Parathyroid adenoma (tissue), 2 donors: Measurements from ENCODE around the gene PLCH2.

Experiments
- H2AFZ ChIP-seq: fragments of 300-600 bp; sonication (generic); one replicate; pipeline ENCODE4 v1.7.0; 2017; ENCODE audit warnings: antibody characterized with exemption, mild to moderate bottlenecking
- H3K27ac ChIP-seq: fragments of 300-600 bp; sonication (generic); one replicate; pipeline ENCODE4 v1.7.0; 2017
- H3K27me3 ChIP-seq: fragments of 300-600 bp; sonication (generic); one replicate; pipeline ENCODE4 v1.7.0; 2017; ENCODE audit warnings: low read length; ENCODE audit not compliant: control insufficient read depth, insufficient read depth
- H3K36me3 ChIP-seq: fragments of 300-600 bp; sonication (generic); one replicate; pipeline ENCODE4 v1.7.0; 2017; ENCODE audit warnings: low read length; ENCODE audit not compliant: control insufficient read depth, insufficient read depth
- H3K4me1 ChIP-seq: fragments of 300-600 bp; sonication (generic); one replicate; pipeline ENCODE4 v1.7.0; 2017; ENCODE audit warnings: control low read depth
- H3K4me2 ChIP-seq: fragments of 300-600 bp; sonication (generic); one replicate; pipeline ENCODE4 v1.7.0; 2017; ENCODE audit warnings: low read length
- H3K4me3 ChIP-seq: fragments of 300-600 bp; sonication (generic); one replicate; pipeline ENCODE4 v1.7.0; 2017; ENCODE audit warnings: low read depth, low read length
- H3K79me2 ChIP-seq: fragments of 300-600 bp; sonication (generic); one replicate; pipeline ENCODE4 v1.7.0; 2017; ENCODE audit warnings: control low read depth
- H3K9ac ChIP-seq: fragments of 300-600 bp; sonication (generic); one replicate; pipeline ENCODE4 v1.7.0; 2017; ENCODE audit warnings: mild to moderate bottlenecking
- H3K9me3 ChIP-seq: fragments of 300-600 bp; sonication (generic); one replicate; pipeline ENCODE4 v1.7.0; 2017; ENCODE audit warnings: low read length; ENCODE audit not compliant: control insufficient read depth
- CTCF ChIP-seq: fragments of 300-600 bp; sonication (generic); IDR thresholded peaks from one replicate; pipeline ENCODE4 v1.7.0; 2017; ENCODE audit warnings: antibody characterized with exemption, mild to moderate bottlenecking
- donor health status: primary hyperparathyroidism.

Gene PLCH2

GRCh38 chr1:2469103-2469940 lies 6.8 kb upstream of the PLCH2 start:
- Histone ChIP-seq H3K9ac (no peak overlapping the region), H3K4me3 (no peak overlapping the region), H3K9me3 (no peaks in the 10 kb centered on the region), H3K36me3 (no peaks in the 10 kb centered on the region), H3K4me2 (no peak overlapping the region), H3K79me2 (no peaks in the 10 kb centered on the region), H3K27ac (no peak overlapping the region), H2AFZ (no peak overlapping the region), H3K27me3 (peaks cover 3% of the 10 kb centered on the region), H3K4me1 (peaks cover 16% of the 10 kb centered on the region)
- TF ChIP-seq CTCF, result no peak

GRCh38 chr1:2470290-2471158 lies 5.6 kb upstream of the PLCH2 start:
- no peak for TF ChIP-seq CTCF
- peaks cover 3% of the 10 kb centered on the region for H3K27me3 ChIP-seq

GRCh38 chr1:2471159-2471471 lies 5.0 kb upstream of the PLCH2 start:
- Histone ChIP-seq H3K36me3 (no peaks in the 10 kb centered on the region), H3K4me1 (peaks cover 25% of the 10 kb centered on the region), H3K4me2 (no peak overlapping the region), H3K27ac (no peak overlapping the region), H3K4me3 (no peak overlapping the region), H3K79me2 (no peaks in the 10 kb centered on the region), H3K9ac (no peak overlapping the region), H3K9me3 (no peaks in the 10 kb centered on the region), H3K27me3 (peaks cover 3% of the 10 kb centered on the region), H2AFZ (no peak overlapping the region)
- TF ChIP-seq CTCF, result no peak

More at GRCh38 chr1:2470290-2471158, 5.6 kb upstream of the PLCH2 start:
- peaks cover 20% of the 10 kb centered on the region for H3K4me1 ChIP-seq
- H3K9ac ChIP-seq, result no peak overlapping the region
- H3K27ac ChIP-seq, result no peak overlapping the region
- no peak overlapping the region for H2AFZ ChIP-seq
- H3K4me3 ChIP-seq, result no peak overlapping the region
- no peaks in the 10 kb centered on the region for H3K36me3 ChIP-seq
- no peak overlapping the region for H3K4me2 ChIP-seq
- no peaks in the 10 kb centered on the region for H3K79me2 ChIP-seq
- no peaks in the 10 kb centered on the region for H3K9me3 ChIP-seq

- Histone ChIP-seq H3K4me1 (peaks cover 21% of the 10 kb centered on the region), H2AFZ (no peak overlapping the region), H3K27me3 (peaks cover 3% of the 10 kb centered on the region), H3K4me3 (no peak overlapping the region), H3K9ac (no peak overlapping the region), H3K4me2 (no peak overlapping the region), H3K9me3 (no peaks in the 10 kb centered on the region), H3K79me2 (no peaks in the 10 kb centered on the region), H3K27ac (no peak overlapping the region), H3K36me3 (no peaks in the 10 kb centered on the region)
- TF ChIP-seq CTCF, result no peak
Measured at GRCh38 chr1:2471587-2472001, 4.5 kb upstream of the PLCH2 start.
